Measurements from ENCODE around the gene IGFBP5.

DNA sequence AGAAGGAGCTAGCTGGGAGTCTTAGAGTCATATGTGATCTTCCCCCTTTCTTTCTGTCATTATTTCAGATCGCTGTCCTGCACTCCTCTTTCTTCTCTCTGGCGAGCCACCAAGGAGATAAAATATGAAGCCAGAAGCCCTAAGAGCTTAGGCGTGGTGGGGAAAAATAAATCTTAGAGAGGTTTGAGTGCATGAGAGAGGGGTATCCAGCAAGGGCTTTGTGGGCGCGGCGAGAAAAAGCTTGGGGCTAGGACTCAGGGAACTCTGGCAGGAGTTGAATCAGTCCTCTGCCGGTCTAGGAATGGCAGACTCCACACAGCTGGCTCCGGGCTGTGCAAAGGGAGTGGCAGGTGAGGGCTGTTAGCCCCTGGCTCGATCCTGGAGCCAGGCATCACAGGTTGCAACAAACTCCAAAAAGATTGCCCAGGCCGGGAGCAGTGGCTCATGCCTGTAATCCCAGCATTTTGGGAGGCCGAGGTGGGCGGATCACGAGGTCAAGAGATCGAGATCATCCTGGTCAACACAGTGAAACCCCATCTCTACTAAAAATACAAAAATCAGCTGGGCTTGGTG lies 20.1 kb upstream of the IGFBP5 start:
- TF ChIP-seq CTCF (IDR thresholded peaks at IDR 0.05; ENCODE audit: low read depth, low read length, poor library complexity, severe bottlenecking) (no peak), EZH2phosphoT487 (IDR thresholded peaks at IDR 0.05; ENCODE audit: borderline replicate concordance, low read length) (no peak)

Data from DOHH2 (cell line).